Chondrocyte (in vitro differentiated cells): Measurements from ENCODE around the gene ADCY5. TPM values are rescaled to one million over a fixed set of nuclear protein-coding genes. Genes with fewer than 3 reads are reported as not detected.

Experiments
- DNase-seq: peaks from one replicate; pipeline ENCODE4 v3.0.0; 2021; ENCODE audit warnings: mixed read lengths, low spot score
- H3K27ac Mint-ChIP-seq: one replicate; pipeline ENCODE4 v1.8.0; 2021; ENCODE audit warnings: mild to moderate bottlenecking, moderate library complexity, mixed read lengths; ENCODE audit not compliant: unreplicated experiment
- H3K27me3 Mint-ChIP-seq: 2 replicates; pipeline ENCODE4 v1.8.0; 2021; ENCODE audit warnings: low read depth, mixed read lengths
- H3K36me3 Mint-ChIP-seq: 2 replicates; pipeline ENCODE4 v1.8.0; 2021; ENCODE audit warnings: low read depth, mixed read lengths
- H3K4me1 Mint-ChIP-seq: 2 replicates; pipeline ENCODE4 v1.8.0; 2021; ENCODE audit warnings: low read depth, mild to moderate bottlenecking, mixed read lengths
- H3K4me3 Mint-ChIP-seq: one replicate; pipeline ENCODE4 v1.8.0; 2021; ENCODE audit warnings: mild to moderate bottlenecking, moderate library complexity, mixed read lengths; ENCODE audit not compliant: unreplicated experiment
- H3K9me3 Mint-ChIP-seq: 2 replicates; pipeline ENCODE4 v1.8.0; 2021; ENCODE audit warnings: low read depth, mixed read lengths
- CTCF ChIP-seq: fragments of 200-600 bp; sonication (generic); IDR thresholded peaks from 2 replicates; pipeline ENCODE4 v1.5.0; 2021; ENCODE audit warnings: antibody characterized with exemption, mild to moderate bottlenecking, moderate library complexity
- total RNA-seq: library from RNA; stranded (reverse); gene quantifications from 3 replicates; pipeline ENCODE4 v1.2.1, GENCODE V29; 2021

Gene ADCY5
- total RNA-seq, 1 donor from 2014 or later: 8.0 TPM

GRCh38 chr3:123388811-123389627 is 59.9 kb downstream of the ADCY5 start:
- Mint-ChIP-seq H3K4me1 (peaks cover 55% of the 10 kb centered on the region), H3K27me3 (peaks cover 22% of the 10 kb centered on the region), H3K36me3 (no peaks in the 10 kb centered on the region), H3K27ac (peak overlapping the region; percentile 34), H3K9me3 (no peaks in the 10 kb centered on the region), H3K4me3 (no peak overlapping the region)
- DNase-seq: peak; percentile 52
- TF ChIP-seq CTCF: no peak

- no peak for TF ChIP-seq CTCF
- Mint-ChIP-seq H3K4me3 (no peak overlapping the region), H3K27me3 (peaks cover 25% of the 10 kb centered on the region), H3K9me3 (no peaks in the 10 kb centered on the region), H3K36me3 (no peaks in the 10 kb centered on the region), H3K4me1 (peaks cover 64% of the 10 kb centered on the region), H3K27ac (no peak overlapping the region)
- DNase-seq: peak; percentile 30
Observed at GRCh38 chr3:123388042-123388441, 60.8 kb downstream of the ADCY5 start.

GRCh38 chr3:123387532-123387931 is 61.4 kb downstream of the ADCY5 start:
- no peak for TF ChIP-seq CTCF

GRCh38 chr3:123386477-123387040 is 62.3 kb downstream of the ADCY5 start:
- TF ChIP-seq CTCF: no peak
- Mint-ChIP-seq H3K4me1 (peaks cover 69% of the 10 kb centered on the region), H3K9me3 (no peaks in the 10 kb centered on the region), H3K36me3 (no peaks in the 10 kb centered on the region), H3K27ac (peak overlapping the region; percentile 69), H3K4me3 (no peak overlapping the region), H3K27me3 (peaks cover 19% of the 10 kb centered on the region)
- no peak for DNase-seq

More at GRCh38 chr3:123387532-123387931, 61.4 kb downstream of the ADCY5 start:
- Mint-ChIP-seq H3K27ac (no peak overlapping the region), H3K9me3 (no peaks in the 10 kb centered on the region), H3K27me3 (peaks cover 21% of the 10 kb centered on the region), H3K4me3 (no peak overlapping the region), H3K36me3 (no peaks in the 10 kb centered on the region), H3K4me1 (peaks cover 68% of the 10 kb centered on the region)
- peak; percentile 27 for DNase-seq

- Mint-ChIP-seq H3K27me3 (peaks cover 14% of the 10 kb centered on the region), H3K27ac (peak overlapping the region; percentile 60), H3K4me3 (no peak overlapping the region), H3K9me3 (no peaks in the 10 kb centered on the region), H3K36me3 (no peaks in the 10 kb centered on the region), H3K4me1 (peaks cover 63% of the 10 kb centered on the region)
- no peak for TF ChIP-seq CTCF
- no peak for DNase-seq
Observed at GRCh38 chr3:123385981-123386380, 62.9 kb downstream of the ADCY5 start.
